DOHH2 (cell line): ENCODE results near the gene DNAJC5G.

ENCODE experiments used
- H3F3A ChIP-seq: fragments of 200-600 bp; sonication (generic), shearing (Covaris generic); 2 replicates; pipeline ENCODE4 v1.6.0; 2016; ENCODE audit warnings: antibody characterized with exemption, mild to moderate bottlenecking; ENCODE audit not compliant: control insufficient read depth, insufficient read depth
- H3K27ac ChIP-seq: fragments of 200-600 bp; sonication (generic); 2 replicates; pipeline ENCODE4 v1.5.1; 2014; ENCODE audit warnings: low read depth, mild to moderate bottlenecking, low read length, moderate library complexity
- H3K27me3 ChIP-seq: fragments of 200-600 bp; sonication (generic); 2 replicates; pipeline ENCODE4 v1.6.1; 2014; ENCODE audit warnings: mild to moderate bottlenecking, low read length, mixed read lengths; ENCODE audit not compliant: control insufficient read depth
- H3K36me3 ChIP-seq: fragments of 200-600 bp; sonication (generic); 2 replicates; pipeline ENCODE4 v1.6.1; 2014; ENCODE audit warnings: mild to moderate bottlenecking, low read length, moderate library complexity, mixed read lengths; ENCODE audit not compliant: control insufficient read depth
- H3K4me1 ChIP-seq: fragments of 200-600 bp; sonication (generic); 2 replicates; pipeline ENCODE4 v1.6.1; 2014; ENCODE audit warnings: mild to moderate bottlenecking, low read length, mixed read lengths; ENCODE audit not compliant: control insufficient read depth
- H3K4me2 ChIP-seq: fragments of 200-600 bp; sonication (generic); 2 replicates; pipeline ENCODE4 v1.6.0; 2014; ENCODE audit warnings: mild to moderate bottlenecking, low read length, moderate library complexity
- H3K4me3 ChIP-seq: fragments of 200-600 bp; sonication (generic); 2 replicates; pipeline ENCODE4 v1.5.1; 2014; ENCODE audit warnings: mild to moderate bottlenecking, low read length, mixed read lengths
- H3K79me2 ChIP-seq: fragments of 200-600 bp; sonication (generic); 2 replicates; pipeline ENCODE4 v1.6.1; 2014; ENCODE audit warnings: mild to moderate bottlenecking, low read length, mixed read lengths; ENCODE audit not compliant: control insufficient read depth
- H3K9me2 ChIP-seq: fragments of 200-600 bp; sonication (generic); replicated peaks from 2 replicates; pipeline ENCODE4 v1.6.1; 2014; ENCODE audit warnings: mild to moderate bottlenecking, low read length, mixed read lengths; ENCODE audit not compliant: control insufficient read depth
- H3K9me3 ChIP-seq: fragments of 200-600 bp; sonication (generic); 2 replicates; pipeline ENCODE4 v1.6.1; 2014; ENCODE audit warnings: antibody characterized with exemption, low read length, mixed read lengths; ENCODE audit not compliant: control insufficient read depth, insufficient read depth
- H4K20me1 ChIP-seq: fragments of 200-600 bp; sonication (generic); 2 replicates; pipeline ENCODE4 v1.6.0; 2014; ENCODE audit warnings: low read depth, mild to moderate bottlenecking, antibody characterized with exemption, low read length, moderate library complexity; ENCODE audit not compliant: control insufficient read depth, insufficient read depth
- EZH2phosphoT487 ChIP-seq: fragments of 200-600 bp; sonication (generic); IDR thresholded peaks from 2 replicates; pipeline ENCODE4 v1.6.1; 2017; ENCODE audit warnings: borderline replicate concordance, mild to moderate bottlenecking, antibody characterized with exemption, low read length, moderate library complexity, mixed read lengths
- TF ChIP-seq, protein P1 (sequence below): fragments of 200-600 bp; sonication (generic); IDR thresholded peaks from one replicate; pipeline ENCODE4 v1.5.1; 2014; ENCODE audit warnings: antibody characterized with exemption, mild to moderate bottlenecking, low read depth, low read length; ENCODE audit not compliant: poor library complexity, severe bottlenecking

The DNAJC5G gene

DNA sequence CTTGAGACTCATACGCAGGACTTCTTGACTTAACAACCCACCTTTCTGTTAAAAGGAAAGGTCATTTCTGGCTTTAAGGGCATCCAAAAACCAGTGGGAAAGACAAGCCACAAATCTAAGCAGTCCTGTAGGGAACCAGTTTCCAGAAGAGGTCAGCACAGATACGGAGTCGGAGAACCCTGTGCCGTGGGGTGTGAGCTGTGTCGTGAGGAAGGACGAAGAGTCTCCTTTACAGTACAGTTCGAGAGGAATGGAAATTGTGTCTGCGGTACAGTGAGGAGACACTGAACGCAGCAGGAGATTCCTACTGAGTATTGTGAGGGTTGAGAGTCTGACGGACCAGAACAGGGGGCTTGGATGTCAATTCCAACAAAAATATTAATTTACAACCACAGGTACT is 30.1 kb upstream of the DNAJC5G start:
- peaks cover 42% of the 10 kb centered on the region for H3K36me3 ChIP-seq
- TF ChIP-seq, protein P1, sequence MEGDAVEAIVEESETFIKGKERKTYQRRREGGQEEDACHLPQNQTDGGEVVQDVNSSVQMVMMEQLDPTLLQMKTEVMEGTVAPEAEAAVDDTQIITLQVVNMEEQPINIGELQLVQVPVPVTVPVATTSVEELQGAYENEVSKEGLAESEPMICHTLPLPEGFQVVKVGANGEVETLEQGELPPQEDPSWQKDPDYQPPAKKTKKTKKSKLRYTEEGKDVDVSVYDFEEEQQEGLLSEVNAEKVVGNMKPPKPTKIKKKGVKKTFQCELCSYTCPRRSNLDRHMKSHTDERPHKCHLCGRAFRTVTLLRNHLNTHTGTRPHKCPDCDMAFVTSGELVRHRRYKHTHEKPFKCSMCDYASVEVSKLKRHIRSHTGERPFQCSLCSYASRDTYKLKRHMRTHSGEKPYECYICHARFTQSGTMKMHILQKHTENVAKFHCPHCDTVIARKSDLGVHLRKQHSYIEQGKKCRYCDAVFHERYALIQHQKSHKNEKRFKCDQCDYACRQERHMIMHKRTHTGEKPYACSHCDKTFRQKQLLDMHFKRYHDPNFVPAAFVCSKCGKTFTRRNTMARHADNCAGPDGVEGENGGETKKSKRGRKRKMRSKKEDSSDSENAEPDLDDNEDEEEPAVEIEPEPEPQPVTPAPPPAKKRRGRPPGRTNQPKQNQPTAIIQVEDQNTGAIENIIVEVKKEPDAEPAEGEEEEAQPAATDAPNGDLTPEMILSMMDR = no peak
- TF ChIP-seq EZH2phosphoT487 = no peak
- no peak overlapping the region for H3K27ac ChIP-seq
- H3F3A ChIP-seq = peaks cover 3% of the 10 kb centered on the region; the same call in 1 of the 2 replicates
- H3K4me3 ChIP-seq = no peak overlapping the region
- H3K9me3 ChIP-seq = no peaks in the 10 kb centered on the region
- no peaks in the 10 kb centered on the region for H4K20me1 ChIP-seq
- H3K4me2 ChIP-seq = no peak overlapping the region
- H3K4me1 ChIP-seq = peaks cover 12% of the 10 kb centered on the region
- no peaks in the 10 kb centered on the region for H3K79me2 ChIP-seq
- no peaks in the 10 kb centered on the region for H3K9me2 ChIP-seq
- H3K27me3 ChIP-seq = no peaks in the 10 kb centered on the region

DNA sequence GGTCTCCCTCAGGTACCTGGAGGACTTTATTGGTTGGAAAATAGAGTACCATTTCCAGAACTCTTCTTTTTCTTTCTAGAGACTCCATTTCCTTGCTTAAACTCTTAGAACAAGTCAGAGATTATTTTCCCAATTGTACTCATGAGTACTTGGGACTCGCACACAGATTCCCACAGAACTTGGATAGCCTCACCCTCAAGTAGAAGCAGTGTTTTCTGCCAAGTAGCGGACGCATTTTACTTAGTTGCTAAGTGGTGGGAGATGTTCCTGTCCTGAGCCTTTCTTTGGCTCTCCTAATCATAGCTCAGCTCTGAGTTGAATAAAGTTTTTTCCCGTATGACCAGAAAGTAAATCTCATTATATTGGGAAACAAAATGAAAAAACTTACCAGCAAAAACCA is 29.6 kb upstream of the DNAJC5G start:
- Histone ChIP-seq H4K20me1 (no peaks in the 10 kb centered on the region), H3K4me1 (peaks cover 17% of the 10 kb centered on the region), H3K27me3 (no peaks in the 10 kb centered on the region), H3K4me3 (no peak overlapping the region), H3K9me3 (no peaks in the 10 kb centered on the region), H3K27ac (no peak overlapping the region), H3K9me2 (no peaks in the 10 kb centered on the region), H3K79me2 (no peaks in the 10 kb centered on the region), H3F3A (peaks cover 3% of the 10 kb centered on the region; the same call in 1 of the 2 replicates), H3K4me2 (no peak overlapping the region), H3K36me3 (peaks cover 38% of the 10 kb centered on the region)
- TF ChIP-seq, protein P1 = no peak
- TF ChIP-seq EZH2phosphoT487 = no peak

DNA sequence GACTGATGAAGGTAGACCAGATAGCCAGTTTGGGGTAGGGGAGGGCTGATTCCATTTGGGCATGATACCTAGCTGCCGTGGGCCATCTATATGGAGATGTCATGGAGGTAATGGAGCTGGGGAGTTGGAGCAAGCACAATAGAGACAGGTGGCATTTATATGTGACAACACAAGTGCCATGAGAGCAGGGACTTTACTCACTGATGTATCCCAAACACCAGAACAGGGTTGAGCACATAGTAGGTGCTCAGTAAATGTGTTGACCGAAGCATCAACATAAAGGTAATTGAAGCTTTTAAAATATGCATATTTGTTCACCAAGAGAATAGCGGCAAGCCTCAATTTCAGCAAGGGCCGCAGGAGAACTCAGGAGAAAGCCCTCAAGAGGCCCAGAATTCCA is 27.3 kb upstream of the DNAJC5G start:
- Histone ChIP-seq H4K20me1 (no peaks in the 10 kb centered on the region), H3K27ac (no peak overlapping the region), H3K4me3 (no peak overlapping the region), H3K9me2 (no peaks in the 10 kb centered on the region), H3K36me3 (peaks cover 16% of the 10 kb centered on the region), H3K4me2 (no peak overlapping the region), H3K9me3 (no peaks in the 10 kb centered on the region), H3K4me1 (peaks cover 31% of the 10 kb centered on the region), H3K79me2 (no peaks in the 10 kb centered on the region), H3K27me3 (no peaks in the 10 kb centered on the region), H3F3A (peaks cover 7% of the 10 kb centered on the region; the same call in 1 of the 2 replicates)
- TF ChIP-seq, protein P1 = no peak
- TF ChIP-seq EZH2phosphoT487 = no peak
